Measurements from ENCODE around the gene IL17RC.
"Not testable (repeated sequence)": the region's sequence is repeated elsewhere in the genome, so short reads cannot be mapped to it uniquely, and the experiment has no call there.

DNA sequence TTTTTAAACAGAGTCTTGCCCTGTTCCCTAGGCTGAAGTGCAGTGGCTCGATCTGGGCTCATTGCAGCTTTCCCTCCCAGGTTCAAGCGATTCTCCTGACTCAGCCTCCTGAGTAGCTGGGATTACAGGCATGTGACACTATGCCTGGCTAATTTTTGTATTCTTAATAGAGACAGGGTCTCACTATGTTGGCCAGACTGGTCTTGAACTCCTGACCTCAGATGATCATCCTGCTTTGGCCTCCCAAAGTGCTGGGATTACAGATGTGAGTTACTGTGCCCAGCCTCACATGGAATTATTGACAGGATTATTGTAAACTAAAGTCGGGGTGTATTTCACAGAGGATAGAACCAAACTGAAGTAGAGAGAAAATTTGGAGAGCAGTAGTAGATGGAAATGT, 21.2 kb upstream of the IL17RC start:
- not testable (repeated sequence) for TF ChIP-seq CTCF (conservative IDR thresholded peaks at IDR 0.05; ENCODE audit: low read depth, low read length); CEBPB (IDR thresholded peaks at IDR 0.05; ENCODE audit: low read depth, low read length); FOS (IDR thresholded peaks at IDR 0.05; ENCODE audit: low read depth, low read length); POLR2A (IDR thresholded peaks at IDR 0.05; ENCODE audit: low read depth, low read length); MAZ (IDR thresholded peaks at IDR 0.05; ENCODE audit: borderline replicate concordance, low read depth, low read length); MAFK (IDR thresholded peaks at IDR 0.05; ENCODE audit: low read depth, low read length); RFX5 (IDR thresholded peaks at IDR 0.05; ENCODE audit: low read depth, low read length)
- TF ChIP-seq, protein P1, sequence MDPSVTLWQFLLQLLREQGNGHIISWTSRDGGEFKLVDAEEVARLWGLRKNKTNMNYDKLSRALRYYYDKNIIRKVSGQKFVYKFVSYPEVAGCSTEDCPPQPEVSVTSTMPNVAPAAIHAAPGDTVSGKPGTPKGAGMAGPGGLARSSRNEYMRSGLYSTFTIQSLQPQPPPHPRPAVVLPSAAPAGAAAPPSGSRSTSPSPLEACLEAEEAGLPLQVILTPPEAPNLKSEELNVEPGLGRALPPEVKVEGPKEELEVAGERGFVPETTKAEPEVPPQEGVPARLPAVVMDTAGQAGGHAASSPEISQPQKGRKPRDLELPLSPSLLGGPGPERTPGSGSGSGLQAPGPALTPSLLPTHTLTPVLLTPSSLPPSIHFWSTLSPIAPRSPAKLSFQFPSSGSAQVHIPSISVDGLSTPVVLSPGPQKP (IDR thresholded peaks at IDR 0.05; ENCODE audit: borderline replicate concordance, low read depth, low read length): not testable (repeated sequence)
